Activated CD8-positive, alpha-beta T cell treated with anti-CD3 and anti-CD28 coated beads, Interleukin-2, amount 10 ng/mL, durations not matched to agents 7 days and 5 days (primary cell): Measurements from ENCODE around the gene IFT88. TPM values are rescaled to one million over a fixed set of nuclear protein-coding genes. Genes with fewer than 3 reads are reported as not detected.

Experiments
- ATAC-seq: fragments of 150-1000 bp; cut with Tn5 transposase; one replicate; pipeline ENCODE4 v1.10.0; 2021; ENCODE audit warnings: moderate library complexity
- CTCF ChIA-PET: fragments of 350-600 bp; sonication (Branson Sonifier 250); formaldehyde crosslinking; loops from one replicate; lab custom pipeline; 2021; ENCODE audit warnings: antibody characterized with exemption; lab: Charles Lee
- POLR2A ChIA-PET: fragments of 350-600 bp; sonication (Branson Sonifier 250); formaldehyde crosslinking; loops from one replicate; lab custom pipeline; 2021; ENCODE audit warnings: antibody characterized with exemption; lab: Charles Lee
- DNase-seq: peaks from one replicate; pipeline ENCODE4 v3.0.0-alpha.2; 2020
- H3K27ac Mint-ChIP-seq: one replicate; pipeline ENCODE4 v1.8.0; 2021; ENCODE audit warnings: mild to moderate bottlenecking, mixed read lengths
- H3K27me3 Mint-ChIP-seq: one replicate; pipeline ENCODE4 v1.8.0; 2021; ENCODE audit warnings: low read depth, mixed read lengths
- H3K36me3 Mint-ChIP-seq: one replicate; pipeline ENCODE4 v1.8.0; 2021; ENCODE audit warnings: low read depth, mixed read lengths
- H3K4me1 Mint-ChIP-seq: one replicate; pipeline ENCODE4 v1.8.0; 2021; ENCODE audit warnings: low read depth, mixed read lengths
- H3K4me3 Mint-ChIP-seq: one replicate; pipeline ENCODE4 v1.8.0; 2021; ENCODE audit warnings: mild to moderate bottlenecking, mixed read lengths
- H3K9me3 Mint-ChIP-seq: one replicate; pipeline ENCODE4 v1.8.0; 2022; ENCODE audit warnings: mixed read lengths; ENCODE audit not compliant: insufficient read depth
- total RNA-seq, 2 experiments: library from RNA; stranded (reverse); gene quantifications; one replicate each; pipeline ENCODE4 v1.2.3, GENCODE V29; 2021

IFT88 gene
- total RNA-seq, 2 experiments from 2014 or later = 6.6 to 7.5 TPM

- CTCF ChIA-PET = no interaction called here
- Mint-ChIP-seq H3K4me1 (peaks cover 16% of the 10 kb centered on the region), H3K4me3 (no peak overlapping the region), H3K27ac (no peak overlapping the region), H3K36me3 (peaks cover 6% of the 10 kb centered on the region), H3K27me3 (no peaks in the 10 kb centered on the region), H3K9me3 (peaks cover 2% of the 10 kb centered on the region)
- DNase-seq (no peak), ATAC-seq (no peak)
- POLR2A ChIA-PET = no interaction called here
These were observed 3.6 kb downstream of the IFT88 start for GRCh38 chr13:20570517-20570916.

DNA sequence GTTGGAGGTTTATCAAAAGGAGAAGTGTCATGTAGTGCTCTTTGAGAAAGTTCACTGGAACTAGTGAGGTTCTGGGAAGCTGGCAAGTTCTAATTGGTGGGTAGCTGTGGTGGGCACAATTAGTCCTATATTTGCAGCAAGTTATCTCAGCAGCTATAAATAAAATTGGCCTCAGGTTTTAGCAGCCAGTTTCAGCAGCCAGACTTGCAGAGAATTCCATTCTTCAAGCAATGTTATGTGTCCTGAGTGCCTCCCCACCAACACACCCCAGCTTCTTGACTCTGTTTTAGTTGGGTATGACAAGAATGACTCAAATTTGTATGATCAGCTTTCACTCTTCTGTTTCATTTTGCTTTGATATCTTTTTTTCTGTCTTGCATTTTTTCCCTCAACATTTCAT, 4.7 kb downstream of the IFT88 start:
- no peaks in the 10 kb centered on the region for H3K27me3 Mint-ChIP-seq
- ATAC-seq = no peak

DNA sequence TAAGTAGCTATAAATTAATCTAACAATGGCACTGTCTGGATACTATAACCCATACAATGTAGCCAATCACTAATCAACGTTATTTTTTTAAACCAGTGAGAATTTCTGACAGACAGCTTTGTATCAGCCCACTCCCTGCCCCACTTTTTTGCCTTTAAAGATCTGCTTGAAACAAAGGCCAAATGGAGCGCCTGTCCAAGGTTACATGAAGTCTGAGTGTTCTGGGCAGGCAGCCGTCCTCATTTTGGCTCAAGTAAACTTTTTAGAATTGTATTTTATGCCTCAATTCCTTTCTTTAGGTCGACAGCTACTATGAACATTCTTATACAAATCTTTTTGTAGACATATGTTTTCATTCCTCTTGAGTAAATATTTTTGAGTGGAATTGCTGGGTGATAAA, 6.2 kb downstream of the IFT88 start:
- no peak for DNase-seq
- H3K9me3 Mint-ChIP-seq = no peaks in the 10 kb centered on the region
- H3K4me3 Mint-ChIP-seq = no peak overlapping the region
- H3K27ac Mint-ChIP-seq = no peak overlapping the region
- ChIA-PET POLR2A (no interaction called here), CTCF (no interaction called here)
- H3K36me3 Mint-ChIP-seq = peaks cover 17% of the 10 kb centered on the region
- no peak for ATAC-seq
- no peaks in the 10 kb centered on the region for H3K27me3 Mint-ChIP-seq
- peaks cover 1% of the 10 kb centered on the region for H3K4me1 Mint-ChIP-seq

More for the DNA sequence above, 4.7 kb downstream of the IFT88 start:
- ChIA-PET CTCF (no interaction called here), POLR2A (no interaction called here)
- peaks cover 11% of the 10 kb centered on the region for H3K4me1 Mint-ChIP-seq
- peaks cover 10% of the 10 kb centered on the region for H3K36me3 Mint-ChIP-seq
- no peaks in the 10 kb centered on the region for H3K9me3 Mint-ChIP-seq
- DNase-seq = no peak
- H3K27ac Mint-ChIP-seq = no peak overlapping the region
- no peak overlapping the region for H3K4me3 Mint-ChIP-seq

- Mint-ChIP-seq H3K4me1 (no peaks in the 10 kb centered on the region), H3K36me3 (peaks cover 19% of the 10 kb centered on the region), H3K27ac (no peak overlapping the region), H3K9me3 (no peaks in the 10 kb centered on the region), H3K27me3 (no peaks in the 10 kb centered on the region), H3K4me3 (no peak overlapping the region)
- POLR2A ChIA-PET = no interaction called here
- no peak for ATAC-seq
- DNase-seq = no peak
- CTCF ChIA-PET = no interaction called here
These were observed 6.7 kb downstream of the IFT88 start for GRCh38 chr13:20573636-20574035.

- Mint-ChIP-seq H3K27ac (no peak overlapping the region), H3K36me3 (peaks cover 41% of the 10 kb centered on the region), H3K4me3 (no peak overlapping the region), H3K9me3 (peaks cover 4% of the 10 kb centered on the region), H3K27me3 (no peaks in the 10 kb centered on the region), H3K4me1 (no peaks in the 10 kb centered on the region)
- POLR2A ChIA-PET = no interaction called here
- no peak for ATAC-seq
- CTCF ChIA-PET = no interaction called here
- DNase-seq = no peak
These were observed 12.2 kb downstream of the IFT88 start for GRCh38 chr13:20579191-20579590.

- H3K36me3 Mint-ChIP-seq = peaks cover 45% of the 10 kb centered on the region
These were observed 13.3 kb downstream of the IFT88 start for GRCh38 chr13:20580257-20580656.

GRCh38 chr13:20582026-20582425, 15.1 kb downstream of the IFT88 start:
- ATAC-seq (no peak), DNase-seq (no peak)
- Mint-ChIP-seq H3K36me3 (peaks cover 38% of the 10 kb centered on the region), H3K27me3 (no peaks in the 10 kb centered on the region), H3K9me3 (peaks cover 4% of the 10 kb centered on the region), H3K4me1 (no peaks in the 10 kb centered on the region), H3K27ac (no peak overlapping the region), H3K4me3 (no peak overlapping the region)
- ChIA-PET CTCF (no interaction called here), POLR2A (no interaction called here)

More at GRCh38 chr13:20580257-20580656, 13.3 kb downstream of the IFT88 start:
- no peaks in the 10 kb centered on the region for H3K27me3 Mint-ChIP-seq
- H3K4me1 Mint-ChIP-seq = no peaks in the 10 kb centered on the region
- no peak overlapping the region for H3K4me3 Mint-ChIP-seq
- peaks cover 4% of the 10 kb centered on the region for H3K9me3 Mint-ChIP-seq
- POLR2A ChIA-PET = no interaction called here
- DNase-seq (no peak), ATAC-seq (no peak)
- CTCF ChIA-PET = no interaction called here
- H3K27ac Mint-ChIP-seq = no peak overlapping the region

GRCh38 chr13:20583803-20584293, 16.9 kb downstream of the IFT88 start:
- ATAC-seq (no peak), DNase-seq (no peak)
- peaks cover 4% of the 10 kb centered on the region for H3K9me3 Mint-ChIP-seq
- peaks cover 28% of the 10 kb centered on the region for H3K36me3 Mint-ChIP-seq
- no peak overlapping the region for H3K27ac Mint-ChIP-seq
- CTCF ChIA-PET = no interaction called here
- POLR2A ChIA-PET = no interaction called here
- no peaks in the 10 kb centered on the region for H3K4me1 Mint-ChIP-seq
- H3K27me3 Mint-ChIP-seq = no peaks in the 10 kb centered on the region
- H3K4me3 Mint-ChIP-seq = no peak overlapping the region

DNA sequence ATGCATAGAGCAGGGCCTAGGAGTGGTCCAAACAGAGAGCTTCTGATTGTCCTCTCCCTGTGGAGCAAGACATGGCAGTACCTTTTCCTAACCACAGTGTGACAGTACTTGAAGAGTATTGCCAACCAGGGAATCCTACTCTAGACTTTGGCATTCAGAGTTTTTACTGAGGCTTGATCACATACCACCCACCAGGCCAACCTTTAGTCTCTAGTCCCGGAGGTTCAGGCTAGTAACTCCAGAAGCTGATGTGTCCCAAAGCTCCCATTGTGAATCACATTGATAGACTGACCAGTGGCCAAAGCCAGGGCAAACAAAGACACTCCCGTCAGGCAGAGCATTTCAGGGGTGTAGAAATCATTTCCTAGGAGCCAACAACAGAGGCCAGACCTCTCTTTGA, 18.4 kb downstream of the IFT88 start:
- ATAC-seq (no peak), DNase-seq (no peak)
- ChIA-PET CTCF (no interaction called here), POLR2A (no interaction called here)
- Mint-ChIP-seq H3K36me3 (peaks cover 24% of the 10 kb centered on the region), H3K4me1 (no peaks in the 10 kb centered on the region), H3K9me3 (peaks cover 4% of the 10 kb centered on the region), H3K27me3 (no peaks in the 10 kb centered on the region), H3K27ac (no peak overlapping the region), H3K4me3 (no peak overlapping the region)

DNA sequence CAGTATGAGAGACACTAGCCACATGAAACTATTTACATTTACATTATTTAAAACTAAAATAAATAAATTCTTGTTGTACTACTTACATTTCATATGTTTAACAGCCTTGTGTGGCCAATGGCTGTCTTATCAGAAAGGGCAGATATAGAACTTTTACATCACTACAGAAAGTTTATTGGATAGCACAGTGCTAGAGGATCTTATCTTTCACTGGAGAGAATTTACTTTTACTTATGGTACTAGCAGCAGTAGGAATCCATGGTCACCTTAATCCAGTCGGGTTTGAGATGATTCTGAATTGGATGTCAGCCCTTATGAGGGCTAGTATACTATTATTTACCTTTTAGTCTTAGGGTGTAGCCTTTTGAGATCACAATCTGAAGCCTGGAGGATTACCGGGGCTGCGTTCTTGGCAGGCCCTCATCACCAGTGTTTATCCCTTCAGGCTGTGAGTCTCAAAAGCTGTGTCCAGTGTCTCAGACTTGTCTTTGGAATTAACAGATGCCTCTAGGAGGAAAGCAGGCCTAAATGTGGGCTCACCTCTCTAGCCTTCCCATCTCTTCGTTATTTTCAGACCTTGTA, 21.7 kb downstream of the IFT88 start:
- Mint-ChIP-seq H3K27ac (no peak overlapping the region), H3K9me3 (peaks cover 4% of the 10 kb centered on the region), H3K27me3 (no peaks in the 10 kb centered on the region), H3K4me3 (no peak overlapping the region), H3K36me3 (peaks cover 12% of the 10 kb centered on the region), H3K4me1 (no peaks in the 10 kb centered on the region)
- ChIA-PET CTCF (no interaction called here), POLR2A (no interaction called here)
- ATAC-seq = no peak
- DNase-seq = no peak

GRCh38 chr13:20590561-20590960, 23.6 kb downstream of the IFT88 start:
- Mint-ChIP-seq H3K4me3 (no peak overlapping the region), H3K4me1 (no peaks in the 10 kb centered on the region), H3K9me3 (no peaks in the 10 kb centered on the region), H3K36me3 (no peaks in the 10 kb centered on the region), H3K27ac (no peak overlapping the region), H3K27me3 (no peaks in the 10 kb centered on the region)
- DNase-seq = no peak
- ChIA-PET POLR2A (no interaction called here), CTCF (no interaction called here)
- ATAC-seq = no peak

GRCh38 chr13:20592606-20593005, 25.6 kb downstream of the IFT88 start:
- Mint-ChIP-seq H3K36me3 (no peaks in the 10 kb centered on the region), H3K4me1 (no peaks in the 10 kb centered on the region), H3K4me3 (no peak overlapping the region), H3K27ac (no peak overlapping the region), H3K9me3 (no peaks in the 10 kb centered on the region), H3K27me3 (no peaks in the 10 kb centered on the region)
- DNase-seq (no peak), ATAC-seq (no peak)
- POLR2A ChIA-PET = no interaction called here
- CTCF ChIA-PET = interaction anchor here (0.8 kb wide), 1 partner anchor 172 kb away, joined by 3 read pairs; no protein-coding TSS in a partner anchor

- DNase-seq (no peak), ATAC-seq (no peak)
- Mint-ChIP-seq H3K27me3 (no peaks in the 10 kb centered on the region), H3K4me3 (no peak overlapping the region), H3K9me3 (no peaks in the 10 kb centered on the region), H3K36me3 (no peaks in the 10 kb centered on the region), H3K27ac (no peak overlapping the region), H3K4me1 (no peaks in the 10 kb centered on the region)
- ChIA-PET CTCF (no interaction called here), POLR2A (no interaction called here)
These were observed 27.3 kb downstream of the IFT88 start for GRCh38 chr13:20594280-20594679.
